Naive thymus-derived CD8-positive, alpha-beta T cell (primary cell): ENCODE results near the gene DES. TPM values are rescaled to one million over a fixed set of nuclear protein-coding genes. Genes with fewer than 3 reads are reported as not detected.
"Not testable (repeated sequence)": the region's sequence is repeated elsewhere in the genome, so short reads cannot be mapped to it uniquely, and the experiment has no call there.

Experiments used
- ATAC-seq, 2 donors: fragments of 150-1000 bp; cut with Tn5 transposase in 1 of 2; sonication (Bioruptor Pico), chemical (Tn5 transposase) in 1 of 2; 1 replicate in 1 of 2; 2 replicates in 1 of 2; pipeline ENCODE4 v1.10.0; 2021; ENCODE audit warnings: mild to moderate bottlenecking in 2 of 2, moderate library complexity in 2 of 2
- POLR2A ChIA-PET: fragments of 350-600 bp; sonication (Branson Sonifier 250); formaldehyde crosslinking; loops from one replicate; lab custom pipeline; 2021; ENCODE audit warnings: antibody characterized with exemption; lab: Charles Lee
- DNase-seq, 10 donors: peaks; one replicate each; pipeline versions ENCODE4 v3.0.0 to v3.0.0-alpha.2; 2020 to 2022
- H3K27ac Mint-ChIP-seq, 10 donors: one replicate each; pipeline ENCODE4 v1.8.0; 2020 to 2022; ENCODE audit warnings: mild to moderate bottlenecking in 10 of 10, mixed read lengths in 10 of 10, moderate library complexity in 4 of 10, inconsistent platforms in 1 of 10
- H3K27me3 Mint-ChIP-seq, 5 donors: one replicate each; pipeline ENCODE4 v1.8.0; 2021 to 2022; ENCODE audit warnings: mixed read lengths in 5 of 5
- H3K36me3 Mint-ChIP-seq, 3 donors: one replicate each; pipeline ENCODE4 v1.8.0; 2020 to 2022; ENCODE audit warnings: mixed read lengths in 3 of 3, mild to moderate bottlenecking in 2 of 3, inconsistent platforms in 1 of 3
- H3K4me1 Mint-ChIP-seq, 4 donors: one replicate each; pipeline ENCODE4 v1.8.0; 2021 to 2022; ENCODE audit warnings: mixed read lengths in 4 of 4
- H3K4me3 Mint-ChIP-seq, 10 donors: one replicate each; pipeline ENCODE4 v1.8.0; 2020 to 2022; ENCODE audit warnings: mild to moderate bottlenecking in 10 of 10, mixed read lengths in 10 of 10, moderate library complexity in 6 of 10, inconsistent platforms in 1 of 10
- H3K9me3 Mint-ChIP-seq, 9 donors: one replicate each; pipeline ENCODE4 v1.8.0; 2020 to 2022; ENCODE audit warnings: mixed read lengths in 9 of 9, mild to moderate bottlenecking in 3 of 9, inconsistent platforms in 1 of 9, moderate library complexity in 1 of 9
- polyA plus RNA-seq, 3 donors: library from polyadenylated mRNA; unstranded; fragments of 300-500 nt; fragmentation: Illumina TruSeq; gene quantifications; one replicate each; pipeline ENCODE4 v1.2.3, GENCODE V29; 2021
- total RNA-seq, 8 experiments: library from RNA in 2 of 8; stranded (reverse) in 2 of 8; gene quantifications; one replicate each; pipeline ENCODE4 v1.2.3 and lab custom pipeline; 2021 to 2026

Gene DES
- total and polyA plus RNA-seq, 5 experiments from 2014 or later: not detected

GRCh38 chr2:219402665-219403515, 15.3 kb upstream of the DES start:
- H3K27ac Mint-ChIP-seq: no peak overlapping the region
- H3K9me3 Mint-ChIP-seq: no peaks in the 10 kb centered on the region
- peaks cover 0 to 10% (median 4%) of the 10 kb centered on the region in 5 donors for H3K27me3 Mint-ChIP-seq
- H3K4me1 Mint-ChIP-seq: peaks cover 0 to 13% (median 4%) of the 10 kb centered on the region in 4 donors
- H3K36me3 Mint-ChIP-seq: no peaks in the 10 kb centered on the region
- H3K4me3 Mint-ChIP-seq: no peak overlapping the region
- peak; percentile 90 to 98 for ATAC-seq
- POLR2A ChIA-PET: no interaction called here
- peak; percentile 31 to 81 (median 58) for DNase-seq

- Mint-ChIP-seq H3K36me3 (no peaks in the 10 kb centered on the region), H3K4me3 (no peak overlapping the region), H3K9me3 (no peaks in the 10 kb centered on the region), H3K27me3 (peaks cover 0 to 10% (median 4%) of the 10 kb centered on the region in 5 donors), H3K4me1 (peaks cover 0 to 13% (median 4%) of the 10 kb centered on the region in 4 donors), H3K27ac (no peak overlapping the region)
- ATAC-seq (no peak), DNase-seq (no peak)
- POLR2A ChIA-PET: no interaction called here
These were observed 14.3 kb upstream of the DES start for GRCh38 chr2:219403861-219404260.

- POLR2A ChIA-PET: interaction anchor here (1.2 kb wide), 1 partner anchor 17 kb away, joined by 3 read pairs; the partner anchor contains the start of gene DNPEP
- ATAC-seq: no peak
- Mint-ChIP-seq H3K9me3 (peaks cover 0 to under 1% (median 0%) of the 10 kb centered on the region in 9 donors), H3K27ac (no peak overlapping the region), H3K4me3 (no peak overlapping the region), H3K36me3 (no peaks in the 10 kb centered on the region), H3K27me3 (peaks cover under 1 to 13% (median 4%) of the 10 kb centered on the region in 5 donors), H3K4me1 (peaks cover 0 to 13% (median 4%) of the 10 kb centered on the region in 4 donors)
- DNase-seq: no peak
These were observed 13.8 kb upstream of the DES start for GRCh38 chr2:219404291-219404910.

GRCh38 chr2:219404954-219405353, 13.2 kb upstream of the DES start:
- H3K36me3 Mint-ChIP-seq: no peaks in the 10 kb centered on the region
- POLR2A ChIA-PET: interaction anchor here (1.2 kb wide), 1 partner anchor 17 kb away, joined by 3 read pairs; the partner anchor contains the start of gene DNPEP

GRCh38 chr2:219405451-219405850, 12.7 kb upstream of the DES start:
- POLR2A ChIA-PET: no interaction called here
- ATAC-seq: no peak

More at GRCh38 chr2:219404954-219405353, 13.2 kb upstream of the DES start:
- DNase-seq (no peak), ATAC-seq (no peak)
- H3K4me1 Mint-ChIP-seq: peaks cover 0 to 13% (median 4%) of the 10 kb centered on the region in 4 donors
- no peak overlapping the region for H3K4me3 Mint-ChIP-seq
- H3K9me3 Mint-ChIP-seq: peaks cover 0 to 4% (median 0%) of the 10 kb centered on the region in 9 donors
- no peak overlapping the region for H3K27ac Mint-ChIP-seq
- peaks cover 4 to 18% (median 6%) of the 10 kb centered on the region in 5 donors for H3K27me3 Mint-ChIP-seq

GRCh38 chr2:219405958-219406860, 12.0 kb upstream of the DES start:
- Mint-ChIP-seq H3K36me3 (no peaks in the 10 kb centered on the region), H3K27me3 (peaks cover 4 to 20% (median 6%) of the 10 kb centered on the region in 5 donors), H3K4me1 (peaks cover 0 to 13% (median 4%) of the 10 kb centered on the region in 4 donors), H3K9me3 (peaks cover 0 to 5% (median 0%) of the 10 kb centered on the region in 9 donors), H3K4me3 (no peak overlapping the region), H3K27ac (no peak overlapping the region)
- no peak for ATAC-seq
- no peak for DNase-seq
- POLR2A ChIA-PET: no interaction called here

More at GRCh38 chr2:219405451-219405850, 12.7 kb upstream of the DES start:
- DNase-seq: no peak
- H3K9me3 Mint-ChIP-seq: peaks cover 0 to 4% (median 0%) of the 10 kb centered on the region in 9 donors
- H3K27ac Mint-ChIP-seq: no peak overlapping the region
- peaks cover 4 to 20% (median 6%) of the 10 kb centered on the region in 5 donors for H3K27me3 Mint-ChIP-seq
- no peak overlapping the region for H3K4me3 Mint-ChIP-seq
- peaks cover 0 to 13% (median 4%) of the 10 kb centered on the region in 4 donors for H3K4me1 Mint-ChIP-seq
- H3K36me3 Mint-ChIP-seq: no peaks in the 10 kb centered on the region

GRCh38 chr2:219406861-219407230, 11.3 kb upstream of the DES start:
- ATAC-seq: no peak
- Mint-ChIP-seq H3K27ac (no peak overlapping the region), H3K4me1 (peaks cover 0 to 13% (median 4%) of the 10 kb centered on the region in 4 donors)

GRCh38 chr2:219407343-219407742, 10.8 kb upstream of the DES start:
- H3K4me1 Mint-ChIP-seq, H3K36me3 Mint-ChIP-seq, H3K27ac Mint-ChIP-seq, H3K4me3 Mint-ChIP-seq, POLR2A ChIA-PET, ATAC-seq, DNase-seq: not testable (repeated sequence)
- H3K9me3 Mint-ChIP-seq: peaks cover 0 to 13% (median 0%) of the 10 kb centered on the region in 9 donors
- peaks cover 5 to 15% (median 8%) of the 10 kb centered on the region in 5 donors for H3K27me3 Mint-ChIP-seq

More at GRCh38 chr2:219406861-219407230, 11.3 kb upstream of the DES start:
- POLR2A ChIA-PET: no interaction called here
- Mint-ChIP-seq H3K4me3 (no peak overlapping the region), H3K27me3 (peaks cover 4 to 20% (median 8%) of the 10 kb centered on the region in 5 donors), H3K9me3 (peaks cover 0 to 11% (median 0%) of the 10 kb centered on the region in 9 donors), H3K36me3 (no peaks in the 10 kb centered on the region)
- no peak for DNase-seq

- peaks cover 0 to 1% (median 0%) of the 10 kb centered on the region in 4 donors for H3K4me1 Mint-ChIP-seq
These were observed 10.0 kb upstream of the DES start for GRCh38 chr2:219408204-219408603.

GRCh38 chr2:219408631-219409030, 9.5 kb upstream of the DES start:
- Mint-ChIP-seq H3K27ac (no peak overlapping the region), H3K27me3 (peaks cover 7 to 21% (median 13%) of the 10 kb centered on the region in 5 donors), H3K9me3 (peaks cover 0 to 17% (median 2%) of the 10 kb centered on the region in 9 donors), H3K4me3 (no peak overlapping the region), H3K36me3 (peaks cover 0 to 10% (median 4%) of the 10 kb centered on the region in 3 donors), H3K4me1 (no peaks in the 10 kb centered on the region)
- no peak for ATAC-seq
- POLR2A ChIA-PET: no interaction called here
- no peak for DNase-seq

More at GRCh38 chr2:219408204-219408603, 10.0 kb upstream of the DES start:
- peaks cover 0 to 17% (median 2%) of the 10 kb centered on the region in 9 donors for H3K9me3 Mint-ChIP-seq
- no peak overlapping the region for H3K27ac Mint-ChIP-seq
- ATAC-seq (no peak), DNase-seq (no peak)
- H3K4me3 Mint-ChIP-seq: no peak overlapping the region
- POLR2A ChIA-PET: no interaction called here
- H3K27me3 Mint-ChIP-seq: peaks cover 7 to 18% (median 10%) of the 10 kb centered on the region in 5 donors
- peaks cover 0 to 7% (median 4%) of the 10 kb centered on the region in 3 donors for H3K36me3 Mint-ChIP-seq

GRCh38 chr2:219409619-219410018, 8.6 kb upstream of the DES start:
- peaks cover 0 to 17% (median 2%) of the 10 kb centered on the region in 9 donors for H3K9me3 Mint-ChIP-seq
- peaks cover 0 to 10% (median 4%) of the 10 kb centered on the region in 3 donors for H3K36me3 Mint-ChIP-seq
- no peak overlapping the region for H3K27ac Mint-ChIP-seq
- DNase-seq: no peak
- POLR2A ChIA-PET: interaction anchor here (1.1 kb wide), 1 partner anchor 90 kb away, joined by 3 read pairs; no protein-coding TSS in a partner anchor
- peaks cover 9 to 26% (median 16%) of the 10 kb centered on the region in 5 donors for H3K27me3 Mint-ChIP-seq
- no peaks in the 10 kb centered on the region for H3K4me1 Mint-ChIP-seq
- no peak for ATAC-seq
- H3K4me3 Mint-ChIP-seq: no peak overlapping the region
